ENCODE results near the gene TRAF7. TPM values are rescaled to one million over a fixed set of nuclear protein-coding genes. Genes with fewer than 3 reads are reported as not detected.

Gene TRAF7
- total and polyA plus RNA-seq, 2 of the 13 experiments (the other 11 are each of a cell fraction or from before 2014, with no cell fraction given) = 47.9 to 65.6 TPM

DNA sequence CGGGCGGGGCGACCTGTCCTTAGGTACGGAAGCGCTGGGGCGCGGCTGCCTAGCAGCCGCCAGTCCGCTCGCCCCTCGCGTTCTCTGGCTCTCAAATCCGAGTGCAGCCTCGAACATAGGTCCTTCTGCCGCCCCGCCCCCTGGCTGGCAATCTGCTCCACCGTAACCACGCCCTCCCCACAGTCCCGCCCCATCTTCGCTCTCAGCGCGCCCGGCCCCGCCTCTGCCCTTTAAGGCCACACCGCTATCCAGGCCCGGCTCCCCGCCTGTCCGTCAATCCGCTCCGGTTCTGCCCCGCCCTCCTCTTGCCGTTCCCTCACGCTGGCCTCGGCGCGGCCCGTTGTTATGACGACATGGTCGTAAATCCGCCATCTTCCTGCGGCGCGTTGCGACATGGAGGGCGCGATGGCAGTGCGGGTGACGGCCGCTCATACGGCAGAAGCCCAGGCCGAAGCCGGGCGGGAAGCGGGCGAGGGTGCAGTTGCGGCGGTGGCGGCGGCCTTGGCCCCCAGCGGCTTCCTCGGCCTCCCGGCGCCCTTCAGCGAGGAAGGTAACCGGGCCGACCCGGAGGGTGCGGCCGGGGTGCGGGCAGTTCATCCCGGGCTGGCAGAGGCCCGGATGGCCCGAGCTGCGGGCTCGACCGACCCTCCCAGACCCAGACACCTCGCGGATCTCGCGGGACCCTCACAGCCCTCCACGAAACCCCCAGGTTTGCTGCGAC is 67.8 kb downstream of the TRAF7 start, which contains the start of gene E4F1 (continued):
- TF ChIP-seq BORCS8-MEF2B (CRISPR knock-in tag; IDR thresholded peaks at IDR 0.05) (peak; percentile 55; the same call in 1 of the 2 replicates), ZNF746 (CRISPR knock-in tag; IDR thresholded peaks at IDR 0.05) (peak; percentile 61; the same call in 1 of the 2 replicates), HNRNPLL (IDR thresholded peaks at IDR 0.05; ENCODE audit: low read depth, low read length, poor library complexity, severe bottlenecking) (peak; percentile 91), NFRKB (IDR thresholded peaks at IDR 0.05) (no peak), ZNF878 (CRISPR knock-in tag; IDR thresholded peaks at IDR 0.05) (no peak), SAFB2 (CRISPR knock-in tag; IDR thresholded peaks at IDR 0.05; ENCODE audit: borderline replicate concordance, low read depth) (no peak), ZNF160 (CRISPR knock-in tag; IDR thresholded peaks at IDR 0.05) (0 out of 2 replicates have a peak, but pooled peaks have one; percentile 61), NFYB (CRISPR knock-in tag; IDR thresholded peaks at IDR 0.05) (peak; percentile 11; the same call in 1 of the 2 replicates), PHF21A (CRISPR knock-in tag; IDR thresholded peaks at IDR 0.05) (peak; percentile 69), TSC22D2 (CRISPR knock-in tag; IDR thresholded peaks at IDR 0.05; ENCODE audit: borderline replicate concordance) (no peak), PHB2 (IDR thresholded peaks at IDR 0.05; ENCODE audit: partially characterized antibody) (no peak), ZNF501 (CRISPR knock-in tag; IDR thresholded peaks at IDR 0.05) (peak; percentile 92), PHF5A (CRISPR knock-in tag; IDR thresholded peaks at IDR 0.05; ENCODE audit: low read depth, unreplicated experiment) (no peak), ZNF766 (CRISPR knock-in tag; IDR thresholded peaks at IDR 0.05; ENCODE audit: borderline replicate concordance) (peak; percentile 64; the same call in 1 of the 2 replicates), MATR3 (CRISPR knock-in tag; IDR thresholded peaks at IDR 0.05) (no peak), ZMYM4 (CRISPR knock-in tag; IDR thresholded peaks at IDR 0.05) (peak; percentile 81), ZNF720 (CRISPR knock-in tag; IDR thresholded peaks at IDR 0.05) (no peak), ZNF317 (CRISPR knock-in tag; IDR thresholded peaks at IDR 0.05) (peak; percentile 28; the same call in 1 of the 2 replicates), ZBTB21 (CRISPR knock-in tag; IDR thresholded peaks at IDR 0.05) (peak; percentile 84), ZNF703 (CRISPR knock-in tag; IDR thresholded peaks at IDR 0.05; ENCODE audit: borderline replicate concordance) (no peak; the same call in 1 of the 2 replicates)
- TF ChIP-seq, protein P1, sequence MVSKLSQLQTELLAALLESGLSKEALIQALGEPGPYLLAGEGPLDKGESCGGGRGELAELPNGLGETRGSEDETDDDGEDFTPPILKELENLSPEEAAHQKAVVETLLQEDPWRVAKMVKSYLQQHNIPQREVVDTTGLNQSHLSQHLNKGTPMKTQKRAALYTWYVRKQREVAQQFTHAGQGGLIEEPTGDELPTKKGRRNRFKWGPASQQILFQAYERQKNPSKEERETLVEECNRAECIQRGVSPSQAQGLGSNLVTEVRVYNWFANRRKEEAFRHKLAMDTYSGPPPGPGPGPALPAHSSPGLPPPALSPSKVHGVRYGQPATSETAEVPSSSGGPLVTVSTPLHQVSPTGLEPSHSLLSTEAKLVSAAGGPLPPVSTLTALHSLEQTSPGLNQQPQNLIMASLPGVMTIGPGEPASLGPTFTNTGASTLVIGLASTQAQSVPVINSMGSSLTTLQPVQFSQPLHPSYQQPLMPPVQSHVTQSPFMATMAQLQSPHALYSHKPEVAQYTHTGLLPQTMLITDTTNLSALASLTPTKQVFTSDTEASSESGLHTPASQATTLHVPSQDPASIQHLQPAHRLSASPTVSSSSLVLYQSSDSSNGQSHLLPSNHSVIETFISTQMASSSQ (IDR thresholded peaks at IDR 0.05; ENCODE audit: low read depth) = no peak
- TF ChIP-seq, protein P1 (CRISPR knock-in tag; IDR thresholded peaks at IDR 0.05; ENCODE audit: borderline replicate concordance) = peak; percentile 55; the same call in 1 of the 2 replicates
- TF ChIP-seq, protein P2, sequence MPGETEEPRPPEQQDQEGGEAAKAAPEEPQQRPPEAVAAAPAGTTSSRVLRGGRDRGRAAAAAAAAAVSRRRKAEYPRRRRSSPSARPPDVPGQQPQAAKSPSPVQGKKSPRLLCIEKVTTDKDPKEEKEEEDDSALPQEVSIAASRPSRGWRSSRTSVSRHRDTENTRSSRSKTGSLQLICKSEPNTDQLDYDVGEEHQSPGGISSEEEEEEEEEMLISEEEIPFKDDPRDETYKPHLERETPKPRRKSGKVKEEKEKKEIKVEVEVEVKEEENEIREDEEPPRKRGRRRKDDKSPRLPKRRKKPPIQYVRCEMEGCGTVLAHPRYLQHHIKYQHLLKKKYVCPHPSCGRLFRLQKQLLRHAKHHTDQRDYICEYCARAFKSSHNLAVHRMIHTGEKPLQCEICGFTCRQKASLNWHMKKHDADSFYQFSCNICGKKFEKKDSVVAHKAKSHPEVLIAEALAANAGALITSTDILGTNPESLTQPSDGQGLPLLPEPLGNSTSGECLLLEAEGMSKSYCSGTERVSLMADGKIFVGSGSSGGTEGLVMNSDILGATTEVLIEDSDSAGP (CRISPR knock-in tag; IDR thresholded peaks at IDR 0.05; ENCODE audit: borderline replicate concordance) = peak; percentile 93
- TF ChIP-seq, protein P3, sequence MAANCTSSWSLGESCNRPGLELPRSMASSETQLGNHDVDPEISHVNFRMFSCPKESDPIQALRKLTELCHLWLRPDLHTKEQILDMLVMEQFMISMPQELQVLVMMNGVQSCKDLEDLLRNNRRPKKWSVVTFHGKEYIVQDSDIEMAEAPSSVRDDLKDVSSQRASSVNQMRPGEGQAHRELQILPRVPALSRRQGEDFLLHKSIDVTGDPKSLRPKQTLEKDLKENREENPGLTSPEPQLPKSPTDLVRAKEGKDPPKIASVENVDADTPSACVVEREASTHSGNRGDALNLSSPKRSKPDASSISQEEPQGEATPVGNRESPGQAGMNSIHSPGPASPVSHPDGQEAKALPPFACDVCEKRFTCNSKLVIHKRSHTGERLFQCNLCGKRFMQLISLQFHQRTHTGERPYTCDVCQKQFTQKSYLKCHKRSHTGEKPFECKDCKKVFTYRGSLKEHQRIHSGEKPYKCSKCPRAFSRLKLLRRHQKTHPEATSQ (CRISPR knock-in tag; IDR thresholded peaks at IDR 0.05; ENCODE audit: borderline replicate concordance) = no peak
